Stimulated activated CD4-positive, alpha-beta T cell treated with anti-CD3 and anti-CD28 coated beads, Interleukin-12 subunit alpha, Interleukin-12 subunit beta, amount 100 ng/mL, for 48 hours (primary cell): ENCODE measurements around the gene TAS2R4.
"Not testable (repeated sequence)": the region's sequence is repeated elsewhere in the genome, so short reads cannot be mapped to it uniquely, and the experiment has no call there.

Source experiments
- DNase-seq, 3 donors: peaks; one replicate each; pipeline ENCODE4 v3.0.0-alpha.2; 2020; ENCODE audit warnings: low read depth in 2 of 3, low spot score in 1 of 3

TAS2R4 gene

DNA sequence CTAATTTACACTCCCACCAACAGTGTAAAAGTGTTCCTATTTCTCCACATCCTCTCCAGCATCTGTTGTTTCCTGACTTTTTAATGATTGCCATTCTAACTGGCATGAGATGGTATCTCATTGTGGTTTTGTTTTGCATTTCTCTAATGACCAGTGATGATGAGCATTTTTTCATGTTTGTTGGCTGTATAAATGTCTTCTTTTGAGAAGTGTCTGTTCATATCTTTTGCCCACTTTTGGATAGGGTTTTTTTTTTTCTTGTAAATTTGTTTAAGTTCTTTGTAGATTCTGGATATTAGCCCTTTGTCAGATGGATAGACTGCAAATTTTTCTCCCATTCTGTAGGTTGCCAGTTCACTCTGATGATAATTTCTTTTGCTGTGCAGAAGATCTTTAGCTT, 46.0 kb downstream of the TAS2R4 start:
- not testable (repeated sequence) for DNase-seq
